ENCODE data around the gene SLC6A13.

Gene SLC6A13

GRCh38 chr12:225012-225411 lies 37.6 kb downstream of the SLC6A13 start:
- no peaks in the 10 kb centered on the region for H3K79me2 ChIP-seq (ENCODE audit: insufficient read depth, low read length)
- H3K36me3 ChIP-seq (ENCODE audit: insufficient read depth, low read length), result no peaks in the 10 kb centered on the region
- H3F3A ChIP-seq (ENCODE audit: insufficient read depth, low read length), result no peaks in the 10 kb centered on the region
- H3K4me1 ChIP-seq (ENCODE audit: insufficient read depth, low read length, severe bottlenecking), result no peaks in the 10 kb centered on the region
- no peaks in the 10 kb centered on the region for H3K9me2 ChIP-seq (ENCODE audit: low read depth, low read length)
- H3K9me3 ChIP-seq (ENCODE audit: low read length), result no peaks in the 10 kb centered on the region
- no peaks in the 10 kb centered on the region for H4K20me1 ChIP-seq (ENCODE audit: insufficient read depth, low read length)
- H3K4me3 ChIP-seq (ENCODE audit: low read depth, low read length, poor library complexity, severe bottlenecking), result no peak overlapping the region
- TF ChIP-seq EZH2 (IDR thresholded peaks at IDR 0.05; ENCODE audit: borderline replicate concordance, low read length) (no peak), CTCF (IDR thresholded peaks at IDR 0.05; ENCODE audit: low read length) (no peak)
- H3K9ac ChIP-seq (ENCODE audit: low read length), result no peak overlapping the region
- H3K4me2 ChIP-seq (ENCODE audit: low read length), result no peak overlapping the region
- no peaks in the 10 kb centered on the region; the same call in 1 of the 2 replicates for H3K27me3 ChIP-seq (ENCODE audit: insufficient read depth, low read length)
- no peak overlapping the region for H2AFZ ChIP-seq (ENCODE audit: low read length)
- no peak overlapping the region for H3K27ac ChIP-seq (ENCODE audit: low read depth, low read length, poor library complexity, severe bottlenecking)

DNA sequence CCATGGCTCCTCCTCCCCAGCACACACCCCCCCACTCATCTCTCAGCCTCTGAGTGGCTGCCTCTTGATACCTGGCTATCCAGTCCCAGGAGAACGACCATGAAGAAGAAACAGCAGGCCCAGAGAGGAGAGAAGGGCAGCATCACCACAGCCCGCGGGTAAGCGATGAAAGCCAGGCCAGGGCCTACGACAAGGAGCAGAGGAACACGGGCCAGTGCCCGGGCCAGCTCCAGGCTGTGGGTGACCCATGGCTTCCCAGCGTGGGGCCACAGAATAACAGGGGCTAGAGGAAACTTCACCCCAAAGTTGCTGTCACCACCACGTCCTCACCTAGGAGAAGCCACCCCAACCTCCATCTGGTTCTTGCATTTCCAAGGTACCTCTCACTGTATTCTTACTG lies 38.3 kb downstream of the SLC6A13 start:
- no peaks in the 10 kb centered on the region for H3K79me2 ChIP-seq (ENCODE audit: insufficient read depth, low read length)
- no peak overlapping the region for H3K9ac ChIP-seq (ENCODE audit: low read length)
- no peaks in the 10 kb centered on the region for H3K9me3 ChIP-seq (ENCODE audit: low read length)
- no peaks in the 10 kb centered on the region; the same call in 1 of the 2 replicates for H3K27me3 ChIP-seq (ENCODE audit: insufficient read depth, low read length)
- H3K4me1 ChIP-seq (ENCODE audit: insufficient read depth, low read length, severe bottlenecking), result no peaks in the 10 kb centered on the region
- no peaks in the 10 kb centered on the region for H3K36me3 ChIP-seq (ENCODE audit: insufficient read depth, low read length)
- H3K4me2 ChIP-seq (ENCODE audit: low read length), result no peak overlapping the region
- no peak overlapping the region for H3K4me3 ChIP-seq (ENCODE audit: low read depth, low read length, poor library complexity, severe bottlenecking)
- no peak overlapping the region for H2AFZ ChIP-seq (ENCODE audit: low read length)
- H3K9me2 ChIP-seq (ENCODE audit: low read depth, low read length), result no peaks in the 10 kb centered on the region
- no peak overlapping the region for H3K27ac ChIP-seq (ENCODE audit: low read depth, low read length, poor library complexity, severe bottlenecking)
- no peak for TF ChIP-seq CTCF (IDR thresholded peaks at IDR 0.05; ENCODE audit: low read length)
- no peak for TF ChIP-seq EZH2 (IDR thresholded peaks at IDR 0.05; ENCODE audit: borderline replicate concordance, low read length)
- H4K20me1 ChIP-seq (ENCODE audit: insufficient read depth, low read length), result no peaks in the 10 kb centered on the region
- no peaks in the 10 kb centered on the region for H3F3A ChIP-seq (ENCODE audit: insufficient read depth, low read length)

DNA sequence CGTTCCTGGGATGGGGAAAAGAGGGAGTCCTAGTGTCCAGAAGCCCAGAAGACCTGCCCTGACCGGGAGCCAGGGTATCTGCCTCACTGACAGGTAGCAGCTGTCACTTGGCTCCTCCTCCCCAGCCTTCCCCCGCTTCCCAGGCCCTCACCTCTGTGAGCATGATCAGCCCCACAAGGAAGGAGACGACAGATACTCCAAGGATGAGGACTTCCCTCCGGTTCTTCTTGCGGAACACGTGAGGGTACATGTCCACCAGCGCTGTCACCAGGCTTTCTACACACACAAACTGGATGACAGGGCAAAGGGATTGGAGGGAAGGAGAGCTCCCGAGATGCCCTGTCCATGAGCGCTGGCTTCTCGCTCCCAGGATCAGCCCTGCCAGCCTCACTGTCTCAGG lies 38.8 kb downstream of the SLC6A13 start:
- no peaks in the 10 kb centered on the region; the same call in 1 of the 2 replicates for H3K27me3 ChIP-seq (ENCODE audit: insufficient read depth, low read length)
- no peak overlapping the region for H2AFZ ChIP-seq (ENCODE audit: low read length)
- no peak overlapping the region for H3K4me2 ChIP-seq (ENCODE audit: low read length)
- H3F3A ChIP-seq (ENCODE audit: insufficient read depth, low read length), result no peaks in the 10 kb centered on the region
- H4K20me1 ChIP-seq (ENCODE audit: insufficient read depth, low read length), result no peaks in the 10 kb centered on the region
- H3K9me3 ChIP-seq (ENCODE audit: low read length), result no peaks in the 10 kb centered on the region
- H3K4me1 ChIP-seq (ENCODE audit: insufficient read depth, low read length, severe bottlenecking), result no peaks in the 10 kb centered on the region
- H3K9ac ChIP-seq (ENCODE audit: low read length), result no peak overlapping the region
- no peak overlapping the region for H3K4me3 ChIP-seq (ENCODE audit: low read depth, low read length, poor library complexity, severe bottlenecking)
- no peak for TF ChIP-seq CTCF (IDR thresholded peaks at IDR 0.05; ENCODE audit: low read length)
- no peak for TF ChIP-seq EZH2 (IDR thresholded peaks at IDR 0.05; ENCODE audit: borderline replicate concordance, low read length)
- H3K27ac ChIP-seq (ENCODE audit: low read depth, low read length, poor library complexity, severe bottlenecking), result no peak overlapping the region
- no peaks in the 10 kb centered on the region for H3K36me3 ChIP-seq (ENCODE audit: insufficient read depth, low read length)
- H3K79me2 ChIP-seq (ENCODE audit: insufficient read depth, low read length), result no peaks in the 10 kb centered on the region
- no peaks in the 10 kb centered on the region for H3K9me2 ChIP-seq (ENCODE audit: low read depth, low read length)
